ENCODE data around the gene ZFPM1. TPM values are rescaled to one million over a fixed set of nuclear protein-coding genes. Genes with fewer than 3 reads are reported as not detected.

ZFPM1 gene
- total and polyA plus RNA-seq, 2 experiments from 2014 or later: 0.53 to 2.2 TPM

GRCh38 chr16:88569985-88570690 is 117.1 kb downstream of the ZFPM1 start, which contains the start of gene ZC3H18:
Gene ZC3H18 (plus strand): TSS chr16:88570403. CDS start chr16:88577124, 6,721 bp downstream.
- Mint-ChIP-seq H3K4me3 (peak within 1 kb of the TSS; percentile 91), H3K36me3 (ENCODE audit: low read depth) (peaks cover 2% of the 10 kb centered on the region; the same call in 1 of the 3 replicates), H3K4me1 (peaks cover 13% of the 10 kb centered on the region), H3K27ac (peak within 1 kb of the TSS; percentile 83), H3K27me3 (ENCODE audit: insufficient read depth, low read depth, poor library complexity) (peaks cover 11% of the 10 kb centered on the region), H3K9me3 (no peaks in the 10 kb centered on the region)
- DNase-seq (ENCODE audit: low spot score): peak; percentile 98
- peaks cover 14% of the 10 kb centered on the region for H4K20me1 ChIP-seq (replicated peaks; ENCODE audit: insufficient read depth)
- TF ChIP-seq, protein P1, sequence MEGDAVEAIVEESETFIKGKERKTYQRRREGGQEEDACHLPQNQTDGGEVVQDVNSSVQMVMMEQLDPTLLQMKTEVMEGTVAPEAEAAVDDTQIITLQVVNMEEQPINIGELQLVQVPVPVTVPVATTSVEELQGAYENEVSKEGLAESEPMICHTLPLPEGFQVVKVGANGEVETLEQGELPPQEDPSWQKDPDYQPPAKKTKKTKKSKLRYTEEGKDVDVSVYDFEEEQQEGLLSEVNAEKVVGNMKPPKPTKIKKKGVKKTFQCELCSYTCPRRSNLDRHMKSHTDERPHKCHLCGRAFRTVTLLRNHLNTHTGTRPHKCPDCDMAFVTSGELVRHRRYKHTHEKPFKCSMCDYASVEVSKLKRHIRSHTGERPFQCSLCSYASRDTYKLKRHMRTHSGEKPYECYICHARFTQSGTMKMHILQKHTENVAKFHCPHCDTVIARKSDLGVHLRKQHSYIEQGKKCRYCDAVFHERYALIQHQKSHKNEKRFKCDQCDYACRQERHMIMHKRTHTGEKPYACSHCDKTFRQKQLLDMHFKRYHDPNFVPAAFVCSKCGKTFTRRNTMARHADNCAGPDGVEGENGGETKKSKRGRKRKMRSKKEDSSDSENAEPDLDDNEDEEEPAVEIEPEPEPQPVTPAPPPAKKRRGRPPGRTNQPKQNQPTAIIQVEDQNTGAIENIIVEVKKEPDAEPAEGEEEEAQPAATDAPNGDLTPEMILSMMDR (conservative IDR thresholded peaks at IDR 0.05; ENCODE audit: low read depth in 2 of 2): no peak
- peak; percentile 87 for TF ChIP-seq ETS1 (IDR thresholded peaks at IDR 0.05)
- no peak for TF ChIP-seq NANOG (IDR thresholded peaks at IDR 0.05; ENCODE audit: borderline replicate concordance)
- TF ChIP-seq ZNF462 (CRISPR knock-in tag; IDR thresholded peaks at IDR 0.05): no peak
- peak; percentile 97 for TF ChIP-seq CREB1 (CRISPR knock-in tag; IDR thresholded peaks at IDR 0.05; ENCODE audit: low read depth)
- no peak for TF ChIP-seq STAT1 (IDR thresholded peaks at IDR 0.05; ENCODE audit: unreplicated experiment)
- TF ChIP-seq JUNB (IDR thresholded peaks at IDR 0.05; ENCODE audit: unreplicated experiment): no peak
- no peak for TF ChIP-seq ZNF331 (CRISPR knock-in tag; IDR thresholded peaks at IDR 0.05; ENCODE audit: low read depth)
- TF ChIP-seq, protein P2, sequence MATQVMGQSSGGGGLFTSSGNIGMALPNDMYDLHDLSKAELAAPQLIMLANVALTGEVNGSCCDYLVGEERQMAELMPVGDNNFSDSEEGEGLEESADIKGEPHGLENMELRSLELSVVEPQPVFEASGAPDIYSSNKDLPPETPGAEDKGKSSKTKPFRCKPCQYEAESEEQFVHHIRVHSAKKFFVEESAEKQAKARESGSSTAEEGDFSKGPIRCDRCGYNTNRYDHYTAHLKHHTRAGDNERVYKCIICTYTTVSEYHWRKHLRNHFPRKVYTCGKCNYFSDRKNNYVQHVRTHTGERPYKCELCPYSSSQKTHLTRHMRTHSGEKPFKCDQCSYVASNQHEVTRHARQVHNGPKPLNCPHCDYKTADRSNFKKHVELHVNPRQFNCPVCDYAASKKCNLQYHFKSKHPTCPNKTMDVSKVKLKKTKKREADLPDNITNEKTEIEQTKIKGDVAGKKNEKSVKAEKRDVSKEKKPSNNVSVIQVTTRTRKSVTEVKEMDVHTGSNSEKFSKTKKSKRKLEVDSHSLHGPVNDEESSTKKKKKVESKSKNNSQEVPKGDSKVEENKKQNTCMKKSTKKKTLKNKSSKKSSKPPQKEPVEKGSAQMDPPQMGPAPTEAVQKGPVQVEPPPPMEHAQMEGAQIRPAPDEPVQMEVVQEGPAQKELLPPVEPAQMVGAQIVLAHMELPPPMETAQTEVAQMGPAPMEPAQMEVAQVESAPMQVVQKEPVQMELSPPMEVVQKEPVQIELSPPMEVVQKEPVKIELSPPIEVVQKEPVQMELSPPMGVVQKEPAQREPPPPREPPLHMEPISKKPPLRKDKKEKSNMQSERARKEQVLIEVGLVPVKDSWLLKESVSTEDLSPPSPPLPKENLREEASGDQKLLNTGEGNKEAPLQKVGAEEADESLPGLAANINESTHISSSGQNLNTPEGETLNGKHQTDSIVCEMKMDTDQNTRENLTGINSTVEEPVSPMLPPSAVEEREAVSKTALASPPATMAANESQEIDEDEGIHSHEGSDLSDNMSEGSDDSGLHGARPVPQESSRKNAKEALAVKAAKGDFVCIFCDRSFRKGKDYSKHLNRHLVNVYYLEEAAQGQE (IDR thresholded peaks at IDR 0.05; ENCODE audit: unreplicated experiment): no peak
- no peak for TF ChIP-seq EZH2 (IDR thresholded peaks at IDR 0.05; ENCODE audit: low read depth, unreplicated experiment)
- peak; percentile 86 for TF ChIP-seq POLR2AphosphoS5 (IDR thresholded peaks at IDR 0.05; ENCODE audit: low read depth)
- TF ChIP-seq ZNF114 (CRISPR knock-in tag; IDR thresholded peaks at IDR 0.05): no peak
- TF ChIP-seq EZH2phosphoT487 (IDR thresholded peaks at IDR 0.05; ENCODE audit: unreplicated experiment): no peak
- H3K4me1 ChIP-seq (ENCODE audit: insufficient read depth): peaks cover 8% of the 10 kb centered on the region
- H2AFZ ChIP-seq: peak within 1 kb of the TSS; percentile 99
- H3K36me3 ChIP-seq (ENCODE audit: insufficient read depth): no peaks in the 10 kb centered on the region
- no peaks in the 10 kb centered on the region for H3K27me3 ChIP-seq (ENCODE audit: insufficient read depth)
- no peaks in the 10 kb centered on the region for H3K9me2 ChIP-seq (ENCODE audit: insufficient read depth)
- H3F3A ChIP-seq (replicated peaks; ENCODE audit: low read depth): peaks cover 12% of the 10 kb centered on the region; the same call in 1 of the 2 replicates
- peak; percentile 90 for ATAC-seq
- peak within 1 kb of the TSS; percentile 97 for H3K4me3 ChIP-seq
- H3K4me2 ChIP-seq: peak within 1 kb of the TSS; percentile 100
- no peak within 1 kb of the TSS; the same call in 1 of the 2 replicates for H3K27ac ChIP-seq (ENCODE audit: low read depth)
- H3K79me2 ChIP-seq (replicated peaks; ENCODE audit: insufficient read depth): peaks cover 51% of the 10 kb centered on the region

Measured in GM23338 (cell line).